Small intestine (tissue), 7 donors: Measurements from ENCODE around the gene GUK1. TPM values are rescaled to one million over a fixed set of nuclear protein-coding genes. Genes with fewer than 3 reads are reported as not detected.

ENCODE experiments used
- DNase-seq, 2 donors: peaks; one replicate each; pipeline versions ENCODE4 v3.0.0 to v3.0.0-alpha.2; 2013
- FAIRE-seq: peaks from 2 replicates; lab custom pipeline; 2012; peaks lifted over from hg19 to GRCh38; lab: Jason Lieb, UNC
- H3K27ac ChIP-seq, 3 donors: one replicate each; pipeline ENCODE4 v1.5.1; 2013; ENCODE audit warnings: low read length in 2 of 3, mild to moderate bottlenecking in 2 of 3, control low read depth in 1 of 3, inconsistent platforms in 1 of 3, low read depth in 1 of 3, moderate library complexity in 1 of 3
- H3K27me3 ChIP-seq, 3 donors: one replicate each; pipeline ENCODE4 v1.6.1; 2013; ENCODE audit warnings: low read length in 3 of 3, inconsistent platforms in 1 of 3; ENCODE audit not compliant: control insufficient read depth in 3 of 3, insufficient read depth in 3 of 3
- H3K36me3 ChIP-seq, 3 donors: one replicate each; pipeline ENCODE4 v1.6.1; 2013; ENCODE audit warnings: low read length in 3 of 3, inconsistent platforms in 1 of 3, low read depth in 1 of 3, mild to moderate bottlenecking in 1 of 3, moderate library complexity in 1 of 3; ENCODE audit not compliant: control insufficient read depth in 3 of 3, insufficient read depth in 2 of 3
- H3K4me1 ChIP-seq, 3 donors: one replicate each; pipeline ENCODE4 v1.6.1; 2013; ENCODE audit warnings: low read length in 2 of 3, inconsistent platforms in 1 of 3, low read depth in 1 of 3, mild to moderate bottlenecking in 1 of 3, moderate library complexity in 1 of 3; ENCODE audit not compliant: control insufficient read depth in 3 of 3, insufficient read depth in 2 of 3
- H3K4me3 ChIP-seq, 3 donors: one replicate each; pipeline ENCODE4 v1.5.1; 2013; ENCODE audit warnings: low read length in 3 of 3, control low read depth in 1 of 3, inconsistent platforms in 1 of 3, low read depth in 1 of 3, mild to moderate bottlenecking in 1 of 3, moderate library complexity in 1 of 3
- H3K9me3 ChIP-seq, 2 donors: one replicate each; pipeline ENCODE4 v1.6.1; 2013; ENCODE audit warnings: low read depth in 1 of 2, low read length in 1 of 2; ENCODE audit not compliant: control insufficient read depth in 2 of 2, insufficient read depth in 1 of 2
- WGBS, 3 donors: extraction: QIAGEN DNeasy Blood & Tissue Kit; methylation state at CpG; one replicate each; pipeline ENCODE4 v1.1.7; 2013; 5-methylcytosine and 5-hydroxymethylcytosine counted together
- polyA plus RNA-seq, 4 donors: library from polyadenylated mRNA; stranded (reverse) in 3 of 4; unstranded in 1 of 4; fragments of 200-250 nt in 3 of 4; fragments of 120-200 nt in 1 of 4; gene quantifications; one replicate each; pipeline versions ENCODE4 v1.2.1 to v1.2.3, GENCODE V29; 2013
- donor health status: healthy with polysubstance abuse.
- donor health status: control.
- donor health status: control.
- donor health status: Bipolar disorder and iron deficiency.
- donor health status: healthy.

Gene GUK1
- polyA plus RNA-seq, 4 donors: 183 to 595 (median 460) TPM

DNA sequence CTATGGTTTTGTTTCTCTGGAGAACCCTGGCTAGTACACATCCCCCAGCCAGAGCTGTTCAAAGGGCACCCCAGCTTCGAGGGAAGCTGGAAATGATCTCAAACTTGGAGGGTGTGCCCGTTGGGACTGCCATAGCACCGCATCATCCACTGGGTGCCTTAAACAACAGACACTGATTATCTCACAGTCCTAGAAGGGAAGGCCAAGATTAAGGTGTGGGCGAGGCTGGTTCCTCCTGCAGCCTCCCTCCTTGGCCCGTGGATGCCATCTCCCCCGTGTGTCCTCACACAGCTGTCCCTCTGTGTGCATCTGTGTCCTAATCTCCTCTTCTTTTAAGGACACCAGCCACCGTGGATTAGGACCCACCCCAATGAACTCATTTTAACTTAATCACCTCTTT is 21.3 kb downstream of the GUK1 start:
- H3K36me3 ChIP-seq: peaks cover 0 to 6% (median 0%) of the 10 kb centered on the region in 3 donors

DNA sequence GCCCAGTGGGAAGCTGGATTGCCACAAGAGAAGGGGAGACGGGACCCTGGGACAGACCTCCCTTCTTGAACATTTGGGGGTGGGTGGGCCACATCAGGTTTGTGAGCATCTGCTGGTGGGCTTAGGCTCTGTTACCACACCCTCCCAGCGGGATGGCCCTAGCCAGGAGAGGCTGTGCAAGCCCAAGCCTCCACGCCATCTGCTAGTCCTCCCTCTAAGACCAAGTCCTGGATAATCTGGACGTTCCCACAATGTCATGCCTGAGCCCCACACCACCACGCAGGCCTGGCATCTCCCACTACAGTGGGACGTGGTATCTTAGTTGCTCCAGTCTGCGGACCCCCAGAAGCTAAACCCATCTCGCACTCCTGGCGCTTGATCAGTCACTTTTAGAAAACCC is 21.8 kb downstream of the GUK1 start:
- Histone ChIP-seq H3K27me3 (peaks cover 0 to 26% (median 4%) of the 10 kb centered on the region in 3 donors), H3K27ac (peak overlapping the region in 2 of 3 donors; percentile 12 to 49), H3K4me1 (peaks cover 2 to 50% (median 2%) of the 10 kb centered on the region in 3 donors), H3K4me3 (no peak overlapping the region), H3K9me3 (no peaks in the 10 kb centered on the region), H3K36me3 (peaks cover 0 to 6% (median 0%) of the 10 kb centered on the region in 3 donors)
- FAIRE-seq (no peak), DNase-seq (no peak)
- 78 to 81% (median 79%) methylated on average over 9 of the region's 9 CpGs for WGBS, 3 donors

More for the DNA sequence above, 21.3 kb downstream of the GUK1 start:
- peaks cover 0 to 45% (median 2%) of the 10 kb centered on the region in 3 donors for H3K4me1 ChIP-seq
- H3K9me3 ChIP-seq: no peaks in the 10 kb centered on the region
- no peak overlapping the region for H3K27ac ChIP-seq
- peaks cover 0 to 26% (median 4%) of the 10 kb centered on the region in 3 donors for H3K27me3 ChIP-seq
- 12 to 40% (median 23%) methylated on average over 6 to 7 of the region's 7 CpGs for WGBS, 3 donors
- H3K4me3 ChIP-seq: no peak overlapping the region
- DNase-seq (peak in 1 of 2 donors; percentile 70), FAIRE-seq (no peak)

DNA sequence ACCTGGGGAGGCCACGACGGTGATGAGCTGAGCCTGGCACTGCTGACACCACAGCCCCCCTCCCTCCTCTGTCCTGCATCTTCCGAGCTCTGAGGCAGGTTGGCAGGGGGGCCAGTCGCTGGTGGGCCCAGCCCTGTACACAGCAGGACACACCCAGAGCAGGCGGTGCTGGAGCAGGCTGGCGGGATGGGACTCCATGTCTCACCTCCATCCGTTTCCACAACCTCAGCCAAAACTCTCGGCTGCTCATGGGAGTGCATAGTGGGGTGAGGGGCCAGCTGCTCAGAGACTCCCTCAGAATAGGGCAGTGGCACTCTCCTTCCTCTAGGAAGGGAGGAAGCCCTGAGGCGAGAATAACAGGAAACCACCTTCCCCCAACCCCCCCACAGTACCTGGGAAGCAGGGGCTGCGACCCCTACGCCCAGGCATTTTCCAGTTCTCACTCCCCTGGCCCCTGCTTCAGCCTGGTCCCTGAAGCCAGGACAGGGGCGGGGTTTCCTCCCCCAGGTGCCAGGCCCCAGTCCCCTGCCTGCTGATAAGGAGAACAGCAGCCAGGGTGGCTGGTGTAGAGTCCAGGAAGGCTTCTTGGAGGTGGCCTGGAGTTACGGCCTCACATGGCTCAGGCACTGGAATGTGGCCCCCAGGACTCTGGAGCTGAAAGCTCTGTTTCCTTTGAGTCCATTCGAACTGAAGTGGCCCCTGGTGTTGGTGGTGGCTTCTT is 22.4 kb downstream of the GUK1 start:
- DNase-seq: peak; percentile 29 to 67
- 17 to 30% (median 21%) methylated on average over 12 to 14 of the region's 14 CpGs for WGBS, 3 donors
- Histone ChIP-seq H3K27ac (peak overlapping the region in 2 of 3 donors; percentile 27 to 59), H3K36me3 (peaks cover 0 to 6% (median 0%) of the 10 kb centered on the region in 3 donors), H3K9me3 (no peaks in the 10 kb centered on the region), H3K4me1 (peaks cover 2 to 52% (median 3%) of the 10 kb centered on the region in 3 donors), H3K4me3 (no peak overlapping the region), H3K27me3 (peaks cover 0 to 20% (median 4%) of the 10 kb centered on the region in 3 donors)
- FAIRE-seq: no peak

DNA sequence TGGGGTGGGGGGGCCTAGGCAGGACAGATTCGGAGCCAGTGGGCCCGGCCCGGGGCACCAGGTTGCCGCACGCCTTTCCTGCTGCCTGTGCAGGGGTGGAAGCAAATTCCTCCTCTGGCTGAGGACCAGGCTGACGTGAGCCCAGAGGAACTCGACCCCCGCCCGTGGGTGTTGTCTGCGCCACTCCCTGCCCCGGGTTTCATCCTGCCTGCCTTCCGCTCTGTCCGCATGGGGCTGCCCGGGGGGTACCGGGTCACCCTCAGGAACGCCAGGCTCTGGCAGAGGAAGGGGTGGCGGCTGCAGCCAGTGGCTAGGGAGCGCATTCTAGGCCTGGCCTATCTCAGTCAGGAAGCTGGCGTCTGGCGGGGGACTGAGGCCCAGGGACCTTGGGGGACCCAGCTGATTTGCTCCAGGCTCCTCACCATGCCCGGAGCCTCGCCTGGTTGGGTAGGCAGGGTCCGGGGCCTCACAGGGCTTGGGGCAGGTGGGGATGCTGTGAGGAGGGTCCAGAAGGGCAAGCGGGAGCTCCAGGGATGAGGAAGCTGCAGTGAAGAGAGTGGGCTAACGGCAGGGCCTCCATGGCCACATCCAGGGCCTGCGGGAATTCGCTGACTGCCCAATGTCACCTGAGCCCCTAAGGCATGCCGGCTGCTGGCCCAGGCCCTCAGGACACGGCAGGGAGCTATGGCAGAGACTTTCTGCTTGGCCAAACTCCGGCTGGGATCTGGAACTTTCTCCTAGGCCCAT is 23.1 kb downstream of the GUK1 start:
- DNase-seq (peak; percentile 34 to 80), FAIRE-seq (no peak)
- H3K27ac ChIP-seq: peak overlapping the region in 2 of 3 donors; percentile 35 to 59
- H3K4me1 ChIP-seq: peaks cover 2 to 52% (median 3%) of the 10 kb centered on the region in 3 donors
- peaks cover 0 to 14% (median 2%) of the 10 kb centered on the region in 3 donors for H3K27me3 ChIP-seq
- 43 to 49% (median 47%) methylated on average over 25 to 30 of the region's 30 CpGs for WGBS, 3 donors
- no peaks in the 10 kb centered on the region for H3K9me3 ChIP-seq
- H3K4me3 ChIP-seq: no peak overlapping the region
- peaks cover 0 to 6% (median 0%) of the 10 kb centered on the region in 3 donors for H3K36me3 ChIP-seq

DNA sequence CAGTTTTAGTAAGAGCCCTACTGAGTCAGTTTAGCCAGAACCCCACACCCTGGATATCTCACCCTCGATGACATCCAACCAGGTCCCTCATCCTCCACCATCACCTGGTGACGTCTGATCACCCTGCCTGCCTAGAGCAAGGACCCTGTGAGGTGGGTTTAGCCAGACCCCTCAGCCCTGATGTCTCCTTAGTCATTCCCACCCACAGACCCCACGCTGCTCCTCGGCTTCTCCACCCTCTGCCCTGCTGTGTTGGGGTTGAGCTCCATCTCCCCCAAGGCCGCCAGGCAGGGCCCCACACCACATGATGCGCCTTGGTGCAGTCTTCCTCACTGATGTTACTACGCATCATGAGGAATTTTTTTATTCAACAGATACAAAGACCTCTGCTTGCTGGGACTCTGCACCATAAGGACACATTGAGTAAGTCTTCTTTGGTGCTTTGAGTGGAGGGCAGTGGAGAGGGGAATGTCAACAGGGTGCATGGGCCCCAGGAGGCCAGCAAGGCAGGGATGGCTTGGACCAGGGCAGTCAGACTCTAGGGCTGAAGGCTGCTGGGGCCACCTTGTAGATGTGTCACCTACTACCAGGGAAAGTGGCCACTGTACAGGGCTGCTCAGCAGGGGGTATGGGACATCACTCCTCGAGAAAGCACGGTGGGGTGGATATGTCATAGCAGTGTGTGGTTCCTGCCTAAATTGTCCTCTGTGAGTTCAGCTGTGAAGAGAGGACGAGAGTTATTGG is 23.9 kb downstream of the GUK1 start:
- peaks cover 0 to 8% (median 0%) of the 10 kb centered on the region in 3 donors for H3K27me3 ChIP-seq
- 91 to 92% (median 91%) methylated on average over 10 of the region's 10 CpGs for WGBS, 3 donors
- H3K9me3 ChIP-seq: no peaks in the 10 kb centered on the region
- DNase-seq (no peak), FAIRE-seq (no peak)
- H3K27ac ChIP-seq: no peak overlapping the region
- no peak overlapping the region for H3K4me3 ChIP-seq
- peaks cover 0 to 14% (median 0%) of the 10 kb centered on the region in 3 donors for H3K36me3 ChIP-seq
- H3K4me1 ChIP-seq: peaks cover 2 to 50% (median 3%) of the 10 kb centered on the region in 3 donors

DNA sequence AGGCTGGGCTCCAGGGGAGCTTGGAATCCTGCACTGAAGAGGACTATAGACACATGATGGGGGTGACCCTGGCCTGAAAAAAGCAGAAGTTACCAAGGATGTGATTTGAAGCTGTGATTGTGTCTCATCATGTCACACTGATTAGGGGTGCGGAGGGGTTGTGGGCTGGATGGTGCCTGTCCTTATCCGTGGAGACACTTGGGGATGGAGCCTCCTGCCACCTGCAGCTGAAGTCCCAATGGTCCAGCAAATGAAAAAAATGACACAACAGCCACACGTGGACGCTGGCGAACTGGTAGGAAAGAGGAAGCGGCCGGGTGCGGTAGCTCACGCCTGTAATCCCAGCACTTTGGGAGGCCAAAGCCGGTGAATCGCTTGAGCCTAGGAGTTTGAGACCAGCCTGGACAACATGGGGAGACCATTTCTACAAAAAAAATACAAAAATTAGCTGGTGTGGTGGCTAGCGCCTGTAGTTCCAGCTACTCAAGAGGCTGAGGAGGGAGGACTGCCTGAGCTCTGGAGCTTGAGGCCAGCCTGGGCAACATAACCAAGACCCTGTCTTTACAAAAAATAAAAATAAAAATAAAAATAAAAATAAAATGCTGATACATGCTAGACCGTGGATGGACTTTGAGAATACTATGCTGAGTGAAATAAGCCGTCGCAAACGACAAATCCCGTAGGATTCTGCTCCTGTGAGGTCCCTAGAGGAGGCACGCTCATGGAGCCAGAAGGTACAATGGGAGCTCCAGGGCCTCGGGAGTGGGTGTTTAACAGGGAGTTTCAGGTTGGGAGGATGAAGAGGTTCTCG is 24.7 kb downstream of the GUK1 start:
- DNase-seq: no peak
- Histone ChIP-seq H3K9me3 (no peaks in the 10 kb centered on the region), H3K27me3 (peaks cover 0 to under 1% (median 0%) of the 10 kb centered on the region in 3 donors), H3K4me3 (peak overlapping the region; percentile 38 to 58 (median 47)), H3K4me1 (peaks cover 2 to 49% (median 3%) of the 10 kb centered on the region in 3 donors), H3K36me3 (peaks cover 0 to 15% (median 0%) of the 10 kb centered on the region in 3 donors), H3K27ac (peak overlapping the region; percentile 79 to 97 (median 95))
- no peak for FAIRE-seq
- WGBS, 3 donors: 54 to 56% (median 55%) methylated on average over 20 of the region's 20 CpGs

DNA sequence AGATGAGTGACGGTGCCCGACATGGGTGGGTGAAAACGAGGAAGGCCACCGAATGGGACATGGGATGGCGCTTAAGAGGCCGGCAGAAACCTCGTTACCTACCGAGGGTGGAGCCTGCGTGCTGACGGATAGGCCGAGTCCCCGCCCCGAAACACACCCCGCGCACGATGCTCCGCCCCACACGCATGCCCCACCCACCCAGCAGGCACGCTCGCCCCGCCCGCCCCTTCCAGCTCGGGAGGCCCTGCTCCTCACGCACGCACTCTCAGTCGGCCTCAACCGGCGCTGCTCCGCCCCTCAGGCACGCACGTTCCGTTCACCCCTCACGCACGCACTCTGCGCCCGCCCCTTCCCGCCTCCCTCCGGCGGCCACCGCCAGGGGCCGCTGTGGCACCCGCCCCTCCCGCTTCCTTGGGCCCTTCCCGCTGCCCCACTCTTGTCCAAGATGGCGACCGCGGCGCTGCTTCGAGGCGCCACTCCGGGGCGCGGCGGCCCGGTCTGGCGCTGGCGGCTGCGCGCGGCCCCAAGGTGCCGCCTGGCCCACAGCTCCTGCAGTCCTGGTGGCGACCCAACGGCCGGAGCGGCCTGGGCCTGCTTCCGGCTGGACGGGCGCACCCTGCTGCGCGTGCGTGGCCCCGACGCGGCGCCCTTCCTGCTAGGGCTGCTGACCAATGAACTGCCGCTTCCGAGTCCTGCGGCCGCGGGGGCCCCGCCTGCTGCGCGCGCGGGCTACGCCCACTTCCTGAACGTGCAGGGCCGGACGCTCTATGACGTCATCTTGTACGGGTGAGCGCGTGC is 25.5 kb downstream of the GUK1 start, which contains the start of gene IBA57:
Gene IBA57, plus strand, starts transcription at position 433 of the 798 bp plus-strand sequence. Its CDS starts 13 bp downstream, at position 446.
- Histone ChIP-seq H3K27me3 (no peaks in the 10 kb centered on the region), H3K4me1 (peaks cover 2 to 49% (median 3%) of the 10 kb centered on the region in 3 donors), H3K36me3 (peaks cover 0 to 21% (median 0%) of the 10 kb centered on the region in 3 donors), H3K27ac (peak within 1 kb of the TSS; percentile 98 to 99 (median 98)), H3K9me3 (no peaks in the 10 kb centered on the region), H3K4me3 (peak within 1 kb of the TSS; percentile 57 to 88 (median 79))
- FAIRE-seq (no peak), DNase-seq (peak; percentile 98 to 100)
- 0 to 1% (median 0%) methylated on average over 61 to 93 of the region's 93 CpGs for WGBS, 3 donors
